ENCODE results near the gene RPLP2. TPM values are rescaled to one million over a fixed set of nuclear protein-coding genes. Genes with fewer than 3 reads are reported as not detected.

The RPLP2 gene
- total RNA-seq, 1 donor from 2014 or later, result 1,900 TPM

DNA sequence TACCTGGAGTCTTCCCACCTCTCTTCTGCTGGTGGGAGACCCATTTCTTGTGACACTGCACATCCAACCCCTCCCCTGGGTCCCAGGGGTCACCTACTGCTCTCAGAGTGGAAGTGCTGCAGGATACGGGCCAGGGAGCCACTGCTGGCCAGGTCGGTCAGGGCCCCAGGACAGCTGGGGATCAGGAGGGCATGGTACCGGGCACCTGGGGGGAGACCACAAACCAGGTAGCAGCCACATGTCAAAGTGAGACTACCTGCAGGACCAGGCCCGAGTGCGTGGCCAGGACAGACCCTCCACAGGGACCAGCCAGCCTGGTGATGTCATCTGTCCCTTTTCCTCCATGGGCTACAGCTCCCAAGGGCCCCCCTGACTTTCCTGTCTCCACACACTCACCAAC is 36.3 kb upstream of the RPLP2 start:
- intact Hi-C loops (cut with micrococcal nuclease), result no loop called here

DNA sequence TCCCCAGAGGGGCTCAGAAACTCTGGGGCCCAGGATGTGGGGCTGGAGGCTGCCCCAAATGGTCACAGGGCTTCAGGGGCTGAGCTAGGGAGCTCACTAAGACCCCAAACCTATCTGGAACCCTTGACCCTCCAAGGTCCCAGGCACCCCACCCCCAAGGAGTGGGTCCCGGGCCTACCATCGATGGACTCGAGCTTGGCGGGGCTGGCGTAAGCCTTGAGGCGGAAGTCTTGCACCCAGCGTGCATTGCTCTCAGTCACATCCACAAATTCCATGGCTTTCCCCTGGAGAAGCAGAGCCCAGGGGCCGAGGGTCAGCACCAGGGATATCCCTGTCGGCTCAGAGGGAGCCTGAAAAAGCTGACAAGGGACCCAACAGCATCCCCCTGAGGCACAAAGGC is 35.9 kb upstream of the RPLP2 start:
- intact Hi-C loops (cut with micrococcal nuclease), result no loop called here

DNA sequence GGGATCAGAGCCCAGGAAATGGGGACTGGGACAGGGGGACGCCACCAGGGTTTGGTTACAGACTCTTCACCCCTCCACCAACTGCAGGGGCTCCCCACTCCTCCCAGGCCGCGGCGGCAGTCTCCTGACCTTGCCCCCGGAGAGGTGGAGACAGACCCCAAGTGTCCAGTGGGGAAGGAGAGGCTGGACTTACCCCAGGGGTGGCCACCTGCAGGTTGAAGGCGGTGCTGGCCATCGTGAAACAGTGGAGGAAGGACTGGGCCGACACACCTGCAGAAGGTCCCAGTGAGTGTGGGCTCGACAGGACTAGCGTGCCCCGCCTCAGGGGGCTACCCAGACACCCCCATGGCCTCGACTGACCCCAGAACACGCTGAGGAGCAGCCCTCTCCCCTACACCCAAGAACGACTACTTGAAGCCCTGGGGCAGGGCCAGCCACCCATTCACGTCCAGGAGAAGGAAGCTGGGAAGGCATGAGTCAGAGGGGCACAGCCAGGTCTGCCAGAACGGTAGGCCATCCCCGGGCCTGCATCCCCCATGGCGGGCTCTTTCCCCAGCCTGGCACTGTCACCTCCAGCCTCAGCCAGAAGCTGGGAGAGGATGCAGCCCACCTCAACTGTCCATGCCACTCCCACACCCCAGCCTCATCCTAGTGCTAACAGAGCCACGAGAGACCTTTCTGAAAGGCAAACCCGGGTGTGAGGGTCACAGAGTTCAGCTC is 34.7 kb upstream of the RPLP2 start:
- intact Hi-C loops (cut with micrococcal nuclease), result no loop called here

- intact Hi-C loops (cut with micrococcal nuclease), result no loop called here
Observed at GRCh38 chr11:776263-776560, 33.6 kb upstream of the RPLP2 start.

- intact Hi-C loops (cut with micrococcal nuclease), result loop anchor here (1.0 kb wide), 3 partner anchors 20 to 81 kb away; partner anchors contain the start of genes DEAF1, RPLP2 and TMEM80
Observed at GRCh38 chr11:776561-777287, 33.0 kb upstream of the RPLP2 start.

GRCh38 chr11:777288-778255 is 32.2 kb upstream of the RPLP2 start, which contains the start of gene GATD1:
Gene GATD1 (minus strand): TSS chr11:777487. CDS start chr11:777462, 25 bp downstream.
- intact Hi-C loops (cut with micrococcal nuclease), result loop anchor here (1.0 kb wide), 4 partner anchors 19 to 82 kb away; partner anchors contain the start of genes DEAF1, RPLP2 and TMEM80

DNA sequence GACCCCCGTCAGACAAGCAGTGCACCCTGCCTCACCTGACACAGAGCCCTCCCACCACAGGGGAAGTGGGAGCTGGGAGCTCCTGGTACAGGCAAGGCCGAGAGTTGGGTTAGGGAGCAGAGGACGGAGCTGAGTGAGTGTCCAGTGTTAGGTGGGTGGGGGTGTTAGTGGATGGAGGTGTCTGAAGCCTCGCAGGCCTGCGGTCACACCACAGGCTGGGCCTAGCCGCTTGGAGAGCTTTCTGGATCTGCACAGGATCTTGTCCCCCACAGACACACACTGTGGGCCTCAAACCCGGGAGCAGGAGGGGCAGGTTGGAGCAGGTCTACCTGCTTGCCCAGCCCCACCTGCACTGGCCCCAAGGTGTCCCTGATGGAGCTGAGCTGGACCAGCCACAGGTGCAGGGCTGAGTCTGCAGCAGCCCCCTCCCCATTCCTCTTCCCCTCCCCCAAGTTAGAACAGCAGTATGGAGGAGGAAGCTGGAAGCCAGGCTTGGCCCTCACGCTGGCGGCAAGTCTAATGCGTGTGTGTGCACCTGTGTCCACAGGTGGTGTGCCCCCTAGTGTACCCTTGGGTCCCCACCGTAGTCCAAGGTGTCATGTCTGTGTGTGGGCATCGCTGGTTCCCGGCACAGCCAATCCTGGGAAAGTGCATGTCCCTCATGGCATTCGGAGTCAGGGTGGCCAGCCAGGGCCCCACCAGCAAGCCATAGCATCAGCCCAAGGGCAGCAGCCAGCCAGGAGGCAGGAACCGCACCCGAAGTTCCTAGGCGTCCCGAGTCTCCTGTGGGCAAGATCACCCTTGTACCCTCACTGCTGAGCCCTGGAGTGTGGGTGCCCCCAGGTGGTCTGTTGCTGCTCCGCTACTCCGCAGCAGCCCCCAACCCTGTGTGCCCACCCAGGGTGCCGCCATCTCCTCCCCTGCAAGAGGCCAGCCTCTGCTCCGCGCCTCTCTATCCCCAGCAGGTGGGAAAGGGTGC is 30.5 kb upstream of the RPLP2 start:
- intact Hi-C loops (cut with micrococcal nuclease), result loop anchor here (1.0 kb wide), 1 partner anchor 31 kb away; no protein-coding TSS in a partner anchor

DNA sequence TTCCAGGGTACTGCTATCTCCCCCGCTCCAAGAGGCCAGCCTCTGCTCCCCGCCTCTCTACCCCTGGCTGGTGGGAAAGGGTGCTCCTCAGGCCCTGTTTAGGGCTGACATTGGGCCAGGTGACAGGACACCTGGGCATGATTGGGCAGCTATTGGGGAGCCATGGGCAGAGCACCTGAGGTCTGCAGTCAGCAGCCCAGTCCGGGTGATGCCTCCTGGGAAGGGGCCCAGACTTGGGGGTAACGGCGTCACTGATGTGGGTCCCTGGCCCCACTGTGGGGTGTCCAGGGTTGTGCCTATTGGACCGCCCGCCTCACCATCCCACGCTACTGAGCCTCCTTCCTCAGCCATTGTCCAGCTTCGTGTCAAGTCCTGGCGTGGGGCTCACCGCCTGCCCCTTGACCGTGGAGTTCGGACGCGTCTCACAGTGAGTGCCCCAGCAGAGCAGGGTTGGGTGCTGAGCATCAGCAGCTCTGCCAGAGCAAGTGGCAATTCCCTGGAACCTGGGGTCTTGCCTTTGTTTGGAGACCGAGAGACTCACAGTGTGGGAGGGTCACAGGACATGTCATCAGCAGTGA is 29.7 kb upstream of the RPLP2 start:
- intact Hi-C loops (cut with micrococcal nuclease), result no loop called here

DNA sequence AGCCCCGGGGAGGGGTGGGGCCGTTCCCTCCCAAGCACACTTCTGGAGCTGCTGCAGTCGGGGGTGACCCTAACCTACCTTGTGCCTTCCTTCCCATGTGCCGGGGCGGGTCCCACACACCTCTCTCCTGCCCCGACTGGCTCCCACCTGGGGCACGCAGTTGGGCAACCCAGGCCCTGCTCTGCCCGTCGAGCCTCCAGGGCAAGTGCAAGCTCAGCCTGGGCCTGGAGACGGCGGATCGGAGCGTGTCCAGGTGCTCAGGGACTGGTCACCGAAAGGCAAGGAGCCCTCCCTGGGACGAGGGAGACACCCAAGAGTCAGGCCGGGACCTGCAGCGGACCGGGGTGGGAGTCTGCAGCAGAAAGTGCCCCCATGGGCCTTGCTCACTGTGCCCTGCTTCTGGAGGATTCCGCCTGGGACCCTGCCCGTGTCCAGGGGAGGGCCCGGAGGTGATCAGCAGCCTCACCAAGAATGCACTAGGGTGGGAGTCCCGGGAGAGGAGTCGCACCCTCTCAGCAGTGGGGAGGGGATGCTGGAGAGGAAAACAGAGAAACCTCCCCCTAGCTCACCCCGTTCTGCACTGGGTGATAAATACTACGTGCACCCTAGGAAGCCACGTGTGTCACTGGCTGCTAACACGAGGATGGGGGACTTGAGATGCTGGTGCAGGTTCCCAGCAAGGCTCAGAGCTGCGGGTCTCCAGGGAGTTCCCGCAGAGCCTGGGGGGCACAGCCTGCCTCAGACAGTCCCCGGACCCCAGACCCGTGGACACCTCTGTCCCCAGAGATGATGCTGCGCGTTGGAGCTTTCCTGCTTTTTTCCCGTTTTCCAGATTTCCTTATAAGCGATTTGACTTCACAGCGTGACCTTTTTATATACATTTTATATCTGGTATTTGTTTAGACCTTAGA is 27.2 kb upstream of the RPLP2 start:
- intact Hi-C loops (cut with micrococcal nuclease), result no loop called here

DNA sequence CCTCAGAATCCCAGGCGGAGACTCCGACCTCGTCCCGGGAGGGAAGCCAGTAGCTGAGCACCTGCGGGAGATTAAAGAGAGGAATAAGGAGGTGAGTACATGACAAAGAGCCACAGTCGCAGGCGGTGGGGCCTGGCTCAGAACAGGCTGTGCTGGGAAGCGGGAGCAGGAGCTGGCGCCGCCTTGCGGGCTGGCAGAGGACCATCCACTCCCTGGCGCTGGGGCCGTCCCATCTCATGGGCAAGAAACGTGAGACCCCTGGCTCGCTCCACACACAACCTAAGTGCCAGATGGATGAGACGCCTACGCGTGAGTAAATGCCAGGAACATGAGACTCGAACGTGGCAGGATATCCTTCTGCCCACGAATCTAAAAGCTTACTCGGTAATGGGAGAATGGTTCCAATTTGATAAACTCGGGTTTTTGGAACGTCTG is 26.2 kb upstream of the RPLP2 start:
- intact Hi-C loops (cut with micrococcal nuclease), result no loop called here

- intact Hi-C loops (cut with micrococcal nuclease), result no loop called here
Observed at GRCh38 chr11:786235-787083, 23.3 kb upstream of the RPLP2 start.

- intact Hi-C loops (cut with micrococcal nuclease), result no loop called here
Observed at GRCh38 chr11:787084-787675, 22.6 kb upstream of the RPLP2 start.

GRCh38 chr11:788009-788640 is 21.6 kb upstream of the RPLP2 start:
- intact Hi-C loops (cut with micrococcal nuclease), result no loop called here

DNA sequence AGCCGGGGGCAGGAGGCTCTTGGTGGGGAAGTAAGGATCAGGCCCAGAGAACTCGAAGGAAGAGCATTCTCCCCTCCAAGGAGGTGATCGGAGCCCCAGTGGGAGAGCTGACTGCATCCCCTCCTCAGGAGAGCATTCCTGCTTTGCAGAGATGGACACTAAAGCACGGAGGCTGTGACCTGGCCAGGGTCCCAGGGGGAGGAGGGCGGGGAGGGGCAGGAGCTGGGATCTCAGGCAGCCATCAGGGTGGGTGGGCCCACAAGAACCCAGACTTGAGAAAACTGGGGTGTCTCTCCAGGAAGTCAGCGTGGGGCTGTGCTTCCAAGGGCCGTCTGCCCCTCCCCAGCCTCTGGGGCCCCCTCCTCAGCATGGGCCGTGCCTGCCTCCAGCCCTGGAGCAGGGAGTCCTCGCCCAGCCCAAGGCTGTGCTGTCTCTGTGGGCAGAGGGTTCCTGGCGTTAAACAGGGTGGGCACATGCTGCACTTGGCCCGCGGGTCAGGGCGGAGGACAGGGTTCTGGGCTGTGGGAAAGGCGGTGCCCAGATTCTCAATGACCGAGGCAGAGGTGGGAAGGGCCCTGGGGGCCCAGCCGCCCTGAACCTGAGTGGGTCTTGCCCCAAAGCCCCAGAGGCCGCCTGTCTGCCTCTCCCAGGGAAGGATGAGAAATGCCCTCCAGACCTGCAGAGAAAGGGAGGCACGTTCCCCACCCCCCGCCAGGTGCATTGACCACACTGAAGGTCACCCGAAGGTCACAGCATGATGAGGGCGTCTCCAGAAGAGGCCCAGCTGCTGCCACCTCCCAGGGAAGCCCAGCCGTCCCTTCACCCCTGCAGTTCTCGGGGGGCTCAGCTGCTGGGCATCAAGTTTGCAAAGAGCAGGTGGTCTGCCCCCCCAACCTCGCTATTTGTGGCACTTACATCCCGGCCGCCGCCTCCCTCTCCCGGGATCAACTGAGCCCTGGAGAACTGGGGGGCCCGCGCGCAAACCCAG is 20.5 kb upstream of the RPLP2 start:
- intact Hi-C loops (cut with micrococcal nuclease), result no loop called here

- intact Hi-C loops (cut with micrococcal nuclease), result no loop called here
Observed at GRCh38 chr11:789943-790342, 19.8 kb upstream of the RPLP2 start, which contains the start of gene CEND1. Gene CEND1 (minus strand): TSS chr11:790090. CDS start chr11:788576, 1,514 bp downstream.

Measured in T-helper 1 cell treated with Interleukin-12 subunit alpha and Interleukin-12 subunit beta and Interleukin-4 antibody, amounts not matched to agents 30 ng/mL and 1 ng/mL, for 36 hours (primary cell).